Measurements from ENCODE around the gene MMP17. TPM values are rescaled to one million over a fixed set of nuclear protein-coding genes. Genes with fewer than 3 reads are reported as not detected.
"Not testable (repeated sequence)": the region's sequence is repeated elsewhere in the genome, so short reads cannot be mapped to it uniquely, and the experiment has no call there.

The MMP17 gene
- total RNA-seq, 1 donor from 2014 or later, result 0.64 TPM

- intact Hi-C loops (cut with micrococcal nuclease), result no loop called here
Measured at GRCh38 chr12:131799828-131800593, 28.2 kb upstream of the MMP17 start.

- intact Hi-C loops (cut with micrococcal nuclease), result no loop called here
Measured at GRCh38 chr12:131800594-131801135, 27.5 kb upstream of the MMP17 start.

GRCh38 chr12:131801254-131801866 lies 26.8 kb upstream of the MMP17 start:
- intact Hi-C loops (cut with micrococcal nuclease), result no loop called here

GRCh38 chr12:131803961-131804521 lies 24.2 kb upstream of the MMP17 start:
- intact Hi-C loops (cut with micrococcal nuclease), result no loop called here

- intact Hi-C loops (cut with micrococcal nuclease), result no loop called here
Measured at GRCh38 chr12:131805421-131805820, 22.8 kb upstream of the MMP17 start.

- intact Hi-C loops (cut with micrococcal nuclease), result no loop called here
Measured at GRCh38 chr12:131806674-131807073, 21.5 kb upstream of the MMP17 start.

- intact Hi-C loops (cut with micrococcal nuclease), result no loop called here
Measured at GRCh38 chr12:131808744-131809371, 19.3 kb upstream of the MMP17 start.

GRCh38 chr12:131809476-131810254 lies 18.5 kb upstream of the MMP17 start:
- intact Hi-C loops (cut with micrococcal nuclease), result not testable (repeated sequence)

GRCh38 chr12:131810726-131811125 lies 17.5 kb upstream of the MMP17 start:
- intact Hi-C loops (cut with micrococcal nuclease), result no loop called here

GRCh38 chr12:131815131-131815530 lies 13.1 kb upstream of the MMP17 start:
- intact Hi-C loops (cut with micrococcal nuclease), result no loop called here

GRCh38 chr12:131816495-131816894 lies 11.7 kb upstream of the MMP17 start:
- intact Hi-C loops (cut with micrococcal nuclease), result no loop called here

- intact Hi-C loops (cut with micrococcal nuclease), result no loop called here
Measured at GRCh38 chr12:131817241-131817640, 11.0 kb upstream of the MMP17 start.

GRCh38 chr12:131818821-131819585 lies 9.2 kb upstream of the MMP17 start:
- intact Hi-C loops (cut with micrococcal nuclease), result no loop called here

GRCh38 chr12:131824450-131824849 lies 3.7 kb upstream of the MMP17 start:
- intact Hi-C loops (cut with micrococcal nuclease), result no loop called here

- intact Hi-C loops (cut with micrococcal nuclease), result no loop called here
Measured at GRCh38 chr12:131825146-131825892, 2.9 kb upstream of the MMP17 start.

- intact Hi-C loops (cut with micrococcal nuclease), result no loop called here
Measured at GRCh38 chr12:131826097-131826928, 1.9 kb upstream of the MMP17 start.

- intact Hi-C loops (cut with micrococcal nuclease), result loop anchor here (1.0 kb wide), 1 partner anchor 65 kb away; the partner anchor contains the start of gene ULK1
Measured at GRCh38 chr12:131828671-131829355, 620 bp downstream of the MMP17 start.

- intact Hi-C loops (cut with micrococcal nuclease), result no loop called here
Measured at GRCh38 chr12:131829356-131829747, 1.2 kb downstream of the MMP17 start.
